HFF-Myc (cell line): ENCODE results near the gene DHX29.

Experiments used
- DNase-seq: peaks from one replicate; pipeline ENCODE4 v3.0.0-alpha.2; 2011; ENCODE audit warnings: low read depth; ENCODE audit errors: extremely low read depth
- H3K4me3 ChIP-seq: replicated peaks from 2 replicates; pipeline ENCODE4 v1.5.1; 2011; ENCODE audit warnings: low read depth, mild to moderate bottlenecking, control low read depth, low read length
- TF ChIP-seq, protein P1 (sequence below): IDR thresholded peaks from 2 replicates; pipeline ENCODE4 v1.5.1; 2012; ENCODE audit warnings: mild to moderate bottlenecking, low read depth, low read length, control low read depth; ENCODE audit errors: missing control alignments

Gene DHX29

DNA sequence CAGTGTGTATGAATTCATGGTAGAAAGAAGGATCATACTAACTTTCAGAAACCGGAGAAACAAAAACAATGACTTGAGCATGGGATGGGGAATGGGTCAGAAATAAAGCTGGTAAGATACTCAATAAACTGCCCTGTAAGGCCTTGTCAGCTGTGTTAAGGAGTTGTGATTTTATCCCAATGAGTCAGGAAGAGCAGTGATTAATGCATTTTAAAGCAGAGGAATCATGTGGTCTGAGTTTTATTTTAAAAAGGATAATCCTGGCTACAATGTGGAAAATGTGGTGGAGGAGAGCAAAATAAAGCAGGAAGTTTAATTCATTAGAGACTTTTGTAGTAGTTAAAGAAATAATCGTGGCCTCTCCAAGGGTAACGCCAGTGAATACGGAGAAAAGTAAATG lies 28.7 kb downstream of the DHX29 start:
- TF ChIP-seq, protein P1, sequence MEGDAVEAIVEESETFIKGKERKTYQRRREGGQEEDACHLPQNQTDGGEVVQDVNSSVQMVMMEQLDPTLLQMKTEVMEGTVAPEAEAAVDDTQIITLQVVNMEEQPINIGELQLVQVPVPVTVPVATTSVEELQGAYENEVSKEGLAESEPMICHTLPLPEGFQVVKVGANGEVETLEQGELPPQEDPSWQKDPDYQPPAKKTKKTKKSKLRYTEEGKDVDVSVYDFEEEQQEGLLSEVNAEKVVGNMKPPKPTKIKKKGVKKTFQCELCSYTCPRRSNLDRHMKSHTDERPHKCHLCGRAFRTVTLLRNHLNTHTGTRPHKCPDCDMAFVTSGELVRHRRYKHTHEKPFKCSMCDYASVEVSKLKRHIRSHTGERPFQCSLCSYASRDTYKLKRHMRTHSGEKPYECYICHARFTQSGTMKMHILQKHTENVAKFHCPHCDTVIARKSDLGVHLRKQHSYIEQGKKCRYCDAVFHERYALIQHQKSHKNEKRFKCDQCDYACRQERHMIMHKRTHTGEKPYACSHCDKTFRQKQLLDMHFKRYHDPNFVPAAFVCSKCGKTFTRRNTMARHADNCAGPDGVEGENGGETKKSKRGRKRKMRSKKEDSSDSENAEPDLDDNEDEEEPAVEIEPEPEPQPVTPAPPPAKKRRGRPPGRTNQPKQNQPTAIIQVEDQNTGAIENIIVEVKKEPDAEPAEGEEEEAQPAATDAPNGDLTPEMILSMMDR = no peak
- H3K4me3 ChIP-seq = no peak overlapping the region
- DNase-seq = no peak

DNA sequence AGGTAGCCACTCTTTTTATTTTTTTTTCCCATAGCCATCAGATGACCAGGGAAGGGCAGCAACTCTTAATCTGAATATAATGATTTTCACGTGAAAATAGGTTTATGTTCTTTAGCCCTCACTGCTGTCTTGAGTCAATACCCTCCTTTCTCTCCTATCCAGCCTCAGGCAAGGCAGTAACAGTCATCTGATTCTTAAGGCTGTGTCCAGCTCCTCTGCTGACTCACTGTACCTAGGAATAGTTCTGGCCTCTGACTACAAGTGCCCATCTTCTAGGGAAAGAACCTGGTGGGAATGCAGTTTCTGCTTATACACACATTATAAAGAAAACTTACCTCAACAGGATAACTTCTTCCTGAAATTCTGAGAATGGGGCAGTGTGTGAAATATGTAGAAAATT lies 30.7 kb downstream of the DHX29 start:
- H3K4me3 ChIP-seq = no peak overlapping the region
- TF ChIP-seq, protein P1 = no peak
- no peak for DNase-seq

DNA sequence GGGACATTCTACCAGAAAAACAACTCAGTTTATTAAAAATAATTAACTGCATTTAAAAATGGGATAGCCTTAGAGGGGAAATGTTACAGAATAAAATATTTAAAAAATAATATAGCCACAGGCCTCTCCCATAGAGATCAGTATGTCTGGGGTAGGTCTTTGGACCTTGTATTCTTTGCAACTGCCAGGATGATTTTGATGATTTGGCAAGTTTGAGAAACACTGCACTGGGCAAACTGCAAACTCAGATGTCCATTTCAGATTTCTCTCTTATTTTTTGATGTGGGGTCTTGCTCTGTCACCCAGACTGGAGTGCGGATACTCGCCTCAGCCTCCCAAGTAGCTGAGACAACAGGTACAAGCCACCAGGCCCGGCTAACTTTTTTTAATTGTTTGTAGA lies 49.2 kb downstream of the DHX29 start:
- H3K4me3 ChIP-seq = no peak overlapping the region
- TF ChIP-seq, protein P1 = no peak
- no peak for DNase-seq

DNA sequence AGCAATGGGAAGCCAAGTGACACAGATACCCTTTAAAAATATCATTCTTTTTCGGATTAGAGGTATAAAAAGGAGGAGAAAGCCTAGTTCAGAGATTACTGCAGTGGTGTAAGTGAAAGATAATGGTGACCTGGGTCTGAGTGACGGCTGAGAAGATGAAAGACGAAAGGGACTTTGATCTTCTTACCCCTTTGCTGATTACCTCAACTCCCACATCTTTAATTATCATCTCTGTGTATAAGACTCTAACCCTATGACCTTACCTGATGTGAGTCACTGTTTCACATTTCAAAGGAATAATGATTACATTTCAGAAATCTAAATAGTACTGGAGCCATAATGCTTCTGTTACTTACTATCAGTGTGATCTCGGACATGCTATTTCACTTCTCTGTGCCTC lies 52.7 kb downstream of the DHX29 start:
- no peak for DNase-seq
- H3K4me3 ChIP-seq = no peak overlapping the region
- TF ChIP-seq, protein P1 = no peak

DNA sequence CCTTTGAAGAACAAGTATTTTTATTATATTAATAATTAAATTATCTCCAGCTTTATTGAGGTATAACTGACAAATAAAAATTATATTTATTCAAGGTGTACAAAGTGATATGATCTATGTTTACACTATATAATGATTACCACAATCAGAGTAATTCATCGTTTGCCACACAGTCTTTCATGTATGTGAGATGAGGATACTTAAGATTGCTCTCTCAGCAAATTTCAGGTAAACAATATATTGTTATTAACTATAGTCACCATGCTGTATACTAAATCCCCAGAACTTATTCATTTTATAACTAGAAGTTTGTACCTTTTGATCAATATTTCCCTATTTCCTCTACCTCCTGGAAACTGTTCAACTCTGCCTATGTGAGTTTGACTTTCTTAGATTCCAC lies 57.4 kb downstream of the DHX29 start:
- TF ChIP-seq, protein P1 = no peak
- DNase-seq = no peak
- H3K4me3 ChIP-seq = no peak overlapping the region

DNA sequence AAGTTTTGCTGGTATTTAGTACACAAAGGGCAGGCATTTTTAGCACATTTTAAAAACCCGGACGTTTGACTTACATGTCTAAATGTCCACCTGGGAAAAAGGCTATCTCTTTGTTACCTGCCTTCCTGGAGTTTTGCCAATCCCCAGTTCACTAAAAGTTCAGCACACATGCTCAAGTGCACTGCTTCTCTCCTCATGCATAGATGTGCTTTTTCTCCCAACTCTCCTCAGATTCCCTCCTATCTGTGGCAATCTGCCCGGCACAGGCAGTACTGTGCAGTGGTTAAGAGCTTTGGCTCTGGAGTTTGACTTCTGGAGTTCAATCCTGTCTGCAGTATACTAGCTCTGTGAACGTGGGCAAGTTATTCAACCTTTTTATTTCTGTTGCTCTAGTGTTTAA lies 65.7 kb downstream of the DHX29 start:
- no peak for DNase-seq

DNA sequence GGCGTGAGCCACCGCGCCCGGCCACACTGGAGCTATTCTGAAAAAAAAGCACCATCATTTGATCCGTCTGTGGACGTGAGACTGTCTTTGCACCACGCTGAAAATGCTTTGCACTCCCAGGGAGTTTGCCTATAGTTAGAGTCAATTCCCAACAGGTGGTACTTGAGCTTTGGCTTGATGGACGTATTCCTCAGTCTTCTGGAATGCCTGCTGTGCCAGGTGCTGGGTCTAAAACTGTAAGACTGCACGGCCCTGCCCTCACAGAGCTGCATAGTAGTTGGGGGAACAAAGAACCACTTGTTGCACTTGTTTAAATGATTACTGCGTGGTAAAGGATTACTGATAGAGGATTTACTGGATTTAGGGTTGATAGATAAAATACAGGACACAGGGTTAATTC lies 70.7 kb downstream of the DHX29 start:
- DNase-seq = no peak
- H3K4me3 ChIP-seq = no peak overlapping the region
- TF ChIP-seq, protein P1 = no peak

More for the DNA sequence above, 65.7 kb downstream of the DHX29 start:
- TF ChIP-seq, protein P1 = no peak
- no peak overlapping the region for H3K4me3 ChIP-seq
